ENCODE results near the gene NMNAT3.

DNA sequence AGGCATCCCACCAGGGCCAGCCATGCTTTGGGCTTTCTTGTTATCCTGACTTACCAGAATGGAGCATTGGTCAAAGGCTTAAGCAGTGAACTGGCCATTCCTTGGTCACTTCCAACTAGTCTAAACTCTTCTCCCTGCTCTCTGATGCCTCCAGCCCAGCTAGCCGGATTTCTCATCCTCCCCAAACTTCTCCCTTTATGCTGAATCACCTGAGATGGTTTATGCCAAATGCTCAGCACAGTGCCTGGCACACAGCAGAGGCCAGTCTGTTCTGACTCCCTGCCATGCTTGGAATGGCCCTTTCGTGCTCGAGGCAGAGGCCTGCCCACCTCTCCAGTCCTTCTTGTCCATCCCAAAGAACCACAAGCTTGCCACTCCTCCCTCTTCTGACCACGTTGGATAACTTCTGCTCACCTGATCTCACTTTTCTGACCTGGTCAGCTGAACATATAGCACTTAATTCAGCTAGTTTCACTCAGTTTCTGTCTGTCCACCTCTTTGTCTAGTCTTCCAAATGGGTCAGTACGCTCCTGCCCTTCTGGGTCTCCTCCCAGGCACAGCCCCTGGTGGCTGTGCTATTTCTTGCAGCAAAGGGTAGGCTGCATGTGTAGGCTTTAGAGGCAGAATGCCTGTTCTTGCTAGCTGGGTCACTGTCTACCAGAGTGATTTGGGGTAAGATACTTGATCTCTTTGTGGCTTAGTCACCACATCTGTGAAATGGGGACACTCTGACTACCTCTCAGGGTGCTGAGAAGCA lies 136.1 kb downstream of the NMNAT3 start:
- no peak for TF ChIP-seq FOXM1 (IDR thresholded peaks at IDR 0.05; ENCODE audit: low read depth)
- TF ChIP-seq, protein P1, sequence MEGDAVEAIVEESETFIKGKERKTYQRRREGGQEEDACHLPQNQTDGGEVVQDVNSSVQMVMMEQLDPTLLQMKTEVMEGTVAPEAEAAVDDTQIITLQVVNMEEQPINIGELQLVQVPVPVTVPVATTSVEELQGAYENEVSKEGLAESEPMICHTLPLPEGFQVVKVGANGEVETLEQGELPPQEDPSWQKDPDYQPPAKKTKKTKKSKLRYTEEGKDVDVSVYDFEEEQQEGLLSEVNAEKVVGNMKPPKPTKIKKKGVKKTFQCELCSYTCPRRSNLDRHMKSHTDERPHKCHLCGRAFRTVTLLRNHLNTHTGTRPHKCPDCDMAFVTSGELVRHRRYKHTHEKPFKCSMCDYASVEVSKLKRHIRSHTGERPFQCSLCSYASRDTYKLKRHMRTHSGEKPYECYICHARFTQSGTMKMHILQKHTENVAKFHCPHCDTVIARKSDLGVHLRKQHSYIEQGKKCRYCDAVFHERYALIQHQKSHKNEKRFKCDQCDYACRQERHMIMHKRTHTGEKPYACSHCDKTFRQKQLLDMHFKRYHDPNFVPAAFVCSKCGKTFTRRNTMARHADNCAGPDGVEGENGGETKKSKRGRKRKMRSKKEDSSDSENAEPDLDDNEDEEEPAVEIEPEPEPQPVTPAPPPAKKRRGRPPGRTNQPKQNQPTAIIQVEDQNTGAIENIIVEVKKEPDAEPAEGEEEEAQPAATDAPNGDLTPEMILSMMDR (IDR thresholded peaks at IDR 0.05) = no peak
